Esophagus (tissue), 2 donors: Measurements from ENCODE around the gene MRGPRG. TPM values are rescaled to one million over a fixed set of nuclear protein-coding genes. Genes with fewer than 3 reads are reported as not detected.

ENCODE experiments used
- H3K27ac ChIP-seq, 2 donors: one replicate each; pipeline ENCODE4 v1.5.1; 2013; ENCODE audit warnings: low read depth in 2 of 2, mild to moderate bottlenecking in 2 of 2, inconsistent platforms in 1 of 2, low read length in 1 of 2, moderate library complexity in 1 of 2
- H3K27me3 ChIP-seq, 2 donors: one replicate each; pipeline ENCODE4 v1.6.1; 2013; ENCODE audit warnings: low read length in 2 of 2, control low read depth in 1 of 2, mild to moderate bottlenecking in 1 of 2; ENCODE audit not compliant: insufficient read depth in 2 of 2, control insufficient read depth in 1 of 2
- H3K36me3 ChIP-seq, 2 donors: one replicate each; pipeline ENCODE4 v1.6.1; 2013; ENCODE audit warnings: low read length in 1 of 2; ENCODE audit not compliant: control insufficient read depth in 2 of 2, insufficient read depth in 2 of 2
- H3K4me1 ChIP-seq, 2 donors: one replicate each; pipeline ENCODE4 v1.6.1; 2013; ENCODE audit warnings: low read length in 1 of 2; ENCODE audit not compliant: control insufficient read depth in 2 of 2, insufficient read depth in 2 of 2
- H3K4me3 ChIP-seq, 2 donors: one replicate each; pipeline ENCODE4 v1.5.1; 2013; ENCODE audit warnings: low read length in 2 of 2, mild to moderate bottlenecking in 2 of 2, low read depth in 1 of 2, moderate library complexity in 1 of 2
- H3K9me3 ChIP-seq, 2 donors: one replicate each; pipeline ENCODE4 v1.6.1; 2013; ENCODE audit warnings: mild to moderate bottlenecking in 2 of 2, low read depth in 1 of 2, low read length in 1 of 2, moderate library complexity in 1 of 2; ENCODE audit not compliant: control insufficient read depth in 2 of 2, insufficient read depth in 1 of 2
- WGBS, 2 donors: extraction: QIAGEN DNeasy Blood & Tissue Kit; methylation state at CpG; one replicate each; pipeline ENCODE4 v1.1.7; 2013; 5-methylcytosine and 5-hydroxymethylcytosine counted together
- polyA plus RNA-seq, 2 donors: library from polyadenylated mRNA; stranded (reverse); fragments of 200-250 nt; gene quantifications; one replicate each; pipeline ENCODE4 v1.2.3, GENCODE V29; 2013
- donor health status: healthy with polysubstance abuse.
- donor health status: Bipolar disorder and iron deficiency.

MRGPRG gene
- polyA plus RNA-seq, 2 donors: not detected

DNA sequence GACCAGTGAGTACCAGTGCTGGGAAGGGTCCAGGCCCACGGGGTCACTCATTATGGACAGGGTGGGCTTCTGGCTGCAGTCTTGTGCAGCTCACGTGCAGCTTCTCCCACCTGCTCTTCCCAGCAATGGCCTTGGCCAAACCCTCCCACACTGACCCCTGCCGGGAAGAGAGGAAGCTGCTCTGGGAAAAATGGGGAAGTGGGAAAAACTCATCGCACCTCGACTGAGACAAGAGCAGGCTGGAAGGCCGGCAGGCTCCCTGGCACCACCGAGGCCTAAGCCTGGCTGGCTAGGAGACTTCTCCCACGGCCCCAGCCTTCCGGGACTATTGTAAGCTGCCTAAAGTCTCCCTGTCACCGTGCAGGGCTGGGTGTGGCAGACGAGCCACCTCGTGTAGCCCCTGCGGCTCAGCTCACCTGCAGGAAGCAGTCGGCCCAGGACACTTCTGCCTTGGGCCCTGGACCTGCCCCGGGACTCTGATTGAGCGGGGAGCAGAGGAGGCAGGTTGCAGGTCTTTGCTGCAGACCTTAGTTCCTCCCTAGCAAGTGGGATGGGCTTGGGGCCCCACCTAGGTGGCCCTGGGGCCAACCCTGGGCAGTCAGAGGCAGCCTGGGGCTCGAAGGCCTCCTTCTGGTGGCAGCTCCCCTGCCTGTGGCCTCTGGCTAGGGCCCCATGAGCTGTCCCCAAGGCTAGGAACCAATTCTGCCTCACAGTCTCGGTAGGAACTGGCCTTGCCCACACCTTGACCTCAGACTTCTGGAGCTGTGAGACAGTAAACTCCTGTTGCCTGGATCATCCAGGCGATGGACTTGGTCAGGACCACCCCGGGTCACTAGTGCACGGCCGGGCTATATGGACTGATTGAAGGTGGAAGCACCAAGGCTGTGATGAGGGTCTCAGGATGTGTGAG is 23.1 kb downstream of the MRGPRG start:
- Histone ChIP-seq H3K9me3 (peaks cover 0 to 3% of the 10 kb centered on the region in 2 donors), H3K27me3 (no peaks in the 10 kb centered on the region), H3K36me3 (no peaks in the 10 kb centered on the region), H3K4me1 (peaks cover 0 to 4% of the 10 kb centered on the region in 2 donors), H3K4me3 (no peak overlapping the region), H3K27ac (no peak overlapping the region)
- WGBS, 2 donors: 63 to 68% methylated on average over 22 of the region's 22 CpGs

DNA sequence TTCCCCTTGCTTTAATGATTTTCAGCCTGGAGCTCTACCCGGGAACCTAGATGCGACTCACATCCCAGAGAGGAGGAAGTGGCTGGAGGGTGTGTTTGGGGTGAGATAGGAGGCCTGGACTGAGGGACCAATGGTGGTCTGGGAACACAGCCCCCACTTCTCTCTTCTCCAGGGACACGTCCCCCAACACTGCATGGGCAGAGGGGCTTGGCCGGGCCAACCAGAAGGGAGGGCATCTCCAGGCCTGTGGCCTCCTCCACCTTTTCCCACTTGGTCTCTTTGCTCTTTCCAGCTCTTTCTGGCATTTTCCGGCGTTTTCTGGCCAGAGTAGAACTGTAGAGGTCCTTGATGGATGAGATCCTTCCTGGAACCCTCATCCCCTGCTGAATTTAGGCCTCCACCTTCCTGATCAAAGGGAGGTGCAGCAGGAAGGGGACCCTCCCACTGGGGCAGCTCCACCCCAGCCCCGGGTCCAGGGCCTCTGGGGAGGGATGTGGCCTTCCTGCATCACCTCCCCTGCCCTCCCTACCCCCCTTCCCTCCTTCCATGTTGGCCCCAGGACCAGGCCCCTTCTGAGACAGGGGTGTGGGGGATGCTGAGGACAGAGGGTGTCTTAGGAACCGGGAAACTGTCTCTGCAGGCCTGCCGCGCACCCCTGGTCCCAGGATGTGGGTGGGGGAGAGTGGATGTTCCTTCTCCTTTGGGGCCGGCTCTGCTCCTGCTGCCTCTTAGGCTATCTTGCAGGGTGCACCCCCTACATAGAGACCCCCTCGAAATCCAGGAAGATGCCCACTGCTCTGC is 24.4 kb downstream of the MRGPRG start:
- WGBS, 2 donors: 74 to 77% methylated on average over 12 of the region's 12 CpGs
- Histone ChIP-seq H3K27ac (no peak overlapping the region), H3K9me3 (peaks cover 0 to 3% of the 10 kb centered on the region in 2 donors), H3K4me1 (peaks cover 0 to 4% of the 10 kb centered on the region in 2 donors), H3K36me3 (no peaks in the 10 kb centered on the region), H3K4me3 (no peak overlapping the region), H3K27me3 (no peaks in the 10 kb centered on the region)

DNA sequence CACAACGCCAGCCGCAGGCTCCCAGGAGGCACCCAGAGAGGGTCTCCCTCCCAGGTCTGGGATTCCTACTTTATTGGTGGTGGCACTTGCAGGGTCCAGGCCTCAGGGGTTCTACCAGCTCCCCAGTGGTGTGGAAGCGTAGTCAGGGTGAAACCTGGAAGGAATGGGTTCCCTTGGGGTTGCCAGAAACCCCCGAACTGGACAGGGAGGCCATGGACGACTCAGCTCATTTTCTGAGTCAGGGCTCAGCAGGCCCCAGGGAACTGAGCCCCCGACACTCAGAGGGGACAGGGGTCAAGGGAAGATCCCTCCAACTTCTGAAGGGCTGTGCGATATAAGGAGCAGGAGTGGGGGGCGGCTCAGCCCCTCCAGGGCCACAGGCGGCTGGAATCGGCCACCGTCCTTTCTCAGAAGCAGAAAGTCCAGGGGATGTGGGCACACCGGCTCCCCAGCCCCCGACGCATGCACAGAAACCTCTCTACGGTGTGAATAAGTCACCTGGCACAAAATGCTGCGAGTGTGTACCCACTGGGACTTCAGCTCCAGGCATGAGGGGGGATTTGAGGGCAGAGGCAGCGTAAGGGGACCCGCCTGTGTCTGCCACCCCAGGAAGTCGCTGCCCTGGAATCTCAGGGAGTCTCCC is 25.1 kb downstream of the MRGPRG start:
- Histone ChIP-seq H3K4me1 (peaks cover 0 to 4% of the 10 kb centered on the region in 2 donors), H3K27ac (no peak overlapping the region), H3K36me3 (no peaks in the 10 kb centered on the region), H3K9me3 (no peaks in the 10 kb centered on the region), H3K4me3 (no peak overlapping the region), H3K27me3 (no peaks in the 10 kb centered on the region)
- WGBS, 2 donors: 82 to 86% methylated on average over 19 of the region's 19 CpGs

GRCh38 chr11:3192511-3193372 is 25.9 kb downstream of the MRGPRG start:
- Histone ChIP-seq H3K4me1 (peaks cover 0 to 4% of the 10 kb centered on the region in 2 donors), H3K4me3 (no peak overlapping the region), H3K36me3 (no peaks in the 10 kb centered on the region), H3K9me3 (no peaks in the 10 kb centered on the region), H3K27me3 (no peaks in the 10 kb centered on the region), H3K27ac (no peak overlapping the region)
- WGBS, 2 donors: 72 to 75% methylated on average over 14 of the region's 14 CpGs

- Histone ChIP-seq H3K27ac (no peak overlapping the region), H3K4me3 (no peak overlapping the region), H3K9me3 (no peaks in the 10 kb centered on the region), H3K27me3 (no peaks in the 10 kb centered on the region), H3K36me3 (no peaks in the 10 kb centered on the region), H3K4me1 (peaks cover 0 to 4% of the 10 kb centered on the region in 2 donors)
- WGBS, 2 donors: 88 to 95% methylated on average over 19 of the region's 19 CpGs
Measured at GRCh38 chr11:3191586-3192324, 26.9 kb downstream of the MRGPRG start.

DNA sequence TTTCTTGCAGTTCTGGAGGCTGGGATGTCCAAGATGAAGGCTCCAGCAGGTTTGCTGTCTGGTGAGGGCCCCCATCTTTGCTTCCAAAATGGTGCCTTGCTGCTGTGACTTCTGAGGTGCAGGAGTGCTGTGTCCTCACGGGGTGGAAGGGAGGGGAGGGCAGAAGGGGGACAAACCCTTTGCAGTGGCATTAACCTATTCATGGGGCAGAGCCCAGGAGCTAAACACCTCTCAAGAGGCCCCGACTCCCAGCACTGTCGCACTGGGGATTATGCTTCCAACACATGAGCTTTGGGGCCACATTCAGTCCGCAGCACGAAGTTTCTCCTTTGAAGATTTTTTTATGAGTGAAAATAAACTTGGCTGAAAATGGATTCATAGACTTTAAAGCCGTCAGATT is 28.0 kb downstream of the MRGPRG start:
- Histone ChIP-seq H3K4me1 (no peaks in the 10 kb centered on the region), H3K27ac (no peak overlapping the region), H3K36me3 (no peaks in the 10 kb centered on the region), H3K9me3 (no peaks in the 10 kb centered on the region), H3K4me3 (no peak overlapping the region), H3K27me3 (no peaks in the 10 kb centered on the region)
- 76 to 77% methylated on average over 6 of the region's 6 CpGs for WGBS, 2 donors

DNA sequence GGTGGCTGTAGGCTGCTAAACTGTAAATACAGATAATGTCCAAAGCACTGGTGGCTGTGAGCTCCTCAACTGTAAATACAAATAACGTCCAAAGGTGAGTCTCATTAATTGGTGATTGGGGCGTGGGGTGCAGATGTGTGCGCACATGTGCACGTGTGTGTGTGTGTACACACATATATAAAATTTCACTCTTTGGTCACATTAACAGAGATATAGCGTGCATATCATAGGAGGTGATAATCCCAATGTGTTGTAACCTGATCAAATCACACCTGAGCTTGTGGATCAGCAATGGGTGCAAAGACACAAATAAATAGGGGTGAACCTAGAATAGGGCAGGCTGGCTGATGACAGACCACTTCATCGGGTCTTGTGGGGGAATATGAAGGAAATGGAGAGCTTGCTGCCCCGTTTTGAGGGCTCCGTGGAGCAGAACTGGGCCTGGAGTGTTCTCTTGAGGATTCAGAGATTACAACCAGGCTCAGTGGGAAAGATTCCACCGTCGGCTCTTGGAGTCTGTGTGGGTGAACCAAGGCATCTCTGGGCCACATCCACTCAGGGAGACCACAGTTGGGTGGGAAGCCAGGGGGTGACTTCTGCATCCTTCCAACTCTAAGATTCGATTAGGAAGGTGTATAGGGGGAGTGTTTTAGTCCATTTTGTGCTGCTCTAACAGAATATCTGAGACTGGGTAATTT is 28.6 kb downstream of the MRGPRG start:
- 83 to 85% methylated on average over 11 of the region's 11 CpGs for WGBS, 2 donors
- Histone ChIP-seq H3K27ac (no peak overlapping the region), H3K4me1 (no peaks in the 10 kb centered on the region), H3K9me3 (no peaks in the 10 kb centered on the region), H3K4me3 (no peak overlapping the region), H3K27me3 (no peaks in the 10 kb centered on the region), H3K36me3 (no peaks in the 10 kb centered on the region)

DNA sequence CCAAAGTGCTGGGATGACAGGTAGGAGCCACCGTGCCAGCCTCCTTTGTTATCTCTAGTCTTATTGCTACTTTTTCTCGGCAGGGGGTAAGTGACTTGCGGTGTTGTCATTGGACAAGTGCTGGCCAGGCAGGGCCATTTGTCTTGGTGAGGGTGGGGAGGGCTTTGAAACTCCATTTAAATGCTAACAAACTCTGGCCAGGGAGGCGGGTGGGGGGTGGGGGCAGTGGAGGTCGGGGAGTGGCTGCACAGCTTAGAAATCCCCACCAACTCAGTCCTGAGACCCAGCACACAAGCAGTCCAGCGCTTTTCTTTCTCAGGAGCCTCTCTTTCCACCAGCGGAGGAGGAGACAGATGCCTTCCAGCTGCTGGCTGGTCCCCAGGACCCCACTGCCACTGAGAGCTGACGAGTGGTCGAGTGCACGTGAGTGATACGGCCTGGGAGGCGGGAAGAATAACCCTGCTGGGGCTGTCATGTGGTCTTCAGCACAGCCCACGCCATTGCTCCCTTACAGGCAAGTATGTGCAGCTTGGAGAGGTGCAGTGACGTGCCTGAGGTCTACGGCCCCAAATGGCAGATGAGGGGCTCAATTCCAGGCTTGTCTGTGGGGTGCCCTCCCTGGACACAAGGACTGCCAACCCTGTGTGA is 29.3 kb downstream of the MRGPRG start:
- Histone ChIP-seq H3K36me3 (no peaks in the 10 kb centered on the region), H3K4me3 (no peak overlapping the region), H3K27ac (no peak overlapping the region), H3K27me3 (no peaks in the 10 kb centered on the region), H3K4me1 (no peaks in the 10 kb centered on the region), H3K9me3 (no peaks in the 10 kb centered on the region)
- 56 to 66% methylated on average over 15 of the region's 15 CpGs for WGBS, 2 donors
